HCT116 (cell line): ENCODE results near the gene PTH2.

ENCODE experiments used
- ATF3 ChIP-seq: IDR thresholded peaks from 2 replicates; pipeline ENCODE4 v1.6.1; 2012
- CTCF ChIP-seq, 3 experiments: fragments of 200-600 bp in 1 of 3; sonication (generic) in 1 of 3; IDR thresholded peaks in 2 of 3; conservative IDR thresholded peaks in 1 of 3; 2 replicates each; pipeline ENCODE4 v1.5.1; 2012 to 2017; ENCODE audit warnings: low read depth in 2 of 3, low read length in 2 of 3, antibody characterized with exemption in 1 of 3, borderline replicate concordance in 1 of 3, control low read depth in 1 of 3, mild to moderate bottlenecking in 1 of 3, mixed read lengths in 1 of 3, mixed run types in 1 of 3, moderate library complexity in 1 of 3; ENCODE audit not compliant: insufficient read depth in 1 of 3
- EGR1 ChIP-seq: IDR thresholded peaks from 2 replicates; pipeline ENCODE4 v1.6.1; 2012; ENCODE audit warnings: low read depth
- ELF1 ChIP-seq: IDR thresholded peaks from 2 replicates; pipeline ENCODE4 v1.6.1; 2012; ENCODE audit warnings: low read depth, borderline replicate concordance
- EZH2 ChIP-seq: fragments of 200-600 bp; sonication (generic); IDR thresholded peaks from 2 replicates; pipeline ENCODE4 v1.6.1; 2017; ENCODE audit warnings: antibody characterized with exemption, mixed run types
- EZH2phosphoT487 ChIP-seq: fragments of 200-600 bp; IDR thresholded peaks from 2 replicates; pipeline ENCODE4 v1.6.1; 2018; ENCODE audit warnings: antibody characterized with exemption, borderline replicate concordance
- FOSL1 ChIP-seq: IDR thresholded peaks from 2 replicates; pipeline ENCODE4 v1.6.1; 2012; ENCODE audit warnings: low read depth
- JUND ChIP-seq: IDR thresholded peaks from 2 replicates; pipeline ENCODE4 v1.6.1; 2012
- POLR2A ChIP-seq: IDR thresholded peaks from 2 replicates; pipeline ENCODE4 v1.7.0; 2011; ENCODE audit warnings: borderline replicate concordance; ENCODE audit not compliant: insufficient read depth, insufficient read length; ENCODE audit errors: extremely low read depth
- POLR2AphosphoS5 ChIP-seq: IDR thresholded peaks from 2 replicates; pipeline ENCODE4 v1.6.1; 2011; ENCODE audit warnings: mild to moderate bottlenecking, low read depth, low read length, moderate library complexity
- TCF7L2 ChIP-seq: IDR thresholded peaks from 2 replicates; pipeline ENCODE4 v1.7.0; 2011; ENCODE audit warnings: borderline replicate concordance, inconsistent platforms; ENCODE audit not compliant: insufficient read depth, insufficient read length; ENCODE audit errors: extremely low read depth
- ZBTB33 ChIP-seq: IDR thresholded peaks from 2 replicates; pipeline ENCODE4 v1.6.1; 2011; ENCODE audit warnings: mild to moderate bottlenecking, low read length, moderate library complexity; ENCODE audit not compliant: insufficient replicate concordance; ENCODE audit errors: extremely low read depth
- ZFX ChIP-seq: fragments of 450-650 bp; IDR thresholded peaks from 2 replicates; pipeline ENCODE4 v1.6.1; 2017
- ZNF274 ChIP-seq: fragments of 200-500 bp; sonication (Bioruptor generic); IDR thresholded peaks from 2 replicates; pipeline ENCODE4 v1.6.1; 2014; ENCODE audit warnings: mild to moderate bottlenecking, low read depth, low read length, inconsistent platforms

- TF ChIP-seq ELF1 (no peak), EZH2phosphoT487 (no peak), CTCF (IDR thresholded peaks at IDR 0.05 in 2 of 3, conservative IDR thresholded peaks at IDR 0.05 in 1 of 3; ENCODE audit: borderline replicate concordance in 1 of 3, insufficient read depth in 1 of 3, low read depth in 2 of 3, low read length in 2 of 3) (no peak), POLR2AphosphoS5 (no peak), EGR1 (no peak), POLR2A (no peak), EZH2 (no peak), JUND (no peak), TCF7L2 (no peak), ZFX (no peak), FOSL1 (no peak), ZNF274 (no peak), ZBTB33 (no peak), ATF3 (no peak)
Observed at GRCh38 chr19:49415102-49415809, 8.0 kb downstream of the PTH2 start.
